ENCODE results near the gene TICAM2.

The TICAM2 gene

GRCh38 chr5:115530426-115530825 is 71.9 kb downstream of the TICAM2 start:
- no peak for DNase-seq
